ENCODE results near the gene SYS1.
A peak's percentile ranks its signal among the peaks of the same experiment; 100 is the strongest.

Gene SYS1

GRCh38 chr20:45367126-45367525 lies 4.2 kb downstream of the SYS1 start:
- Histone ChIP-seq H3K27me3 (no peaks in the 10 kb centered on the region), H3K4me3 (ENCODE audit: low read depth in 1 of 2, low read length in 1 of 2) (no peak overlapping the region), H3K36me3 (peaks cover 30% of the 10 kb centered on the region), H3K9me3 (no peaks in the 10 kb centered on the region), H3K4me1 (ENCODE audit: control insufficient read depth in 1 of 2, insufficient read depth in 1 of 2, low read depth in 1 of 2, low read length in 1 of 2) (peaks cover 38 to 41% of the 10 kb centered on the region in 2 experiments), H3K27ac (peak overlapping the region; percentile 81)
- no peak for TF ChIP-seq CTCF (IDR thresholded peaks at IDR 0.05)

- Histone ChIP-seq H3K4me1 (ENCODE audit: control insufficient read depth in 1 of 2, insufficient read depth in 1 of 2, low read depth in 1 of 2, low read length in 1 of 2) (peaks cover 41 to 43% of the 10 kb centered on the region in 2 experiments), H3K36me3 (peaks cover 30% of the 10 kb centered on the region)
Observed at GRCh38 chr20:45368221-45368980, 5.4 kb downstream of the SYS1 start.

GRCh38 chr20:45370571-45371160 lies 7.7 kb downstream of the SYS1 start:
- Histone ChIP-seq H3K4me3 (ENCODE audit: low read depth in 1 of 2, low read length in 1 of 2) (no peak overlapping the region), H3K9me3 (no peaks in the 10 kb centered on the region), H3K36me3 (peaks cover 22% of the 10 kb centered on the region), H3K27ac (no peak overlapping the region), H3K4me1 (ENCODE audit: control insufficient read depth in 1 of 2, insufficient read depth in 1 of 2, low read depth in 1 of 2, low read length in 1 of 2) (peaks cover 38 to 41% of the 10 kb centered on the region in 2 experiments), H3K27me3 (peaks cover 10% of the 10 kb centered on the region)
- no peak for TF ChIP-seq CTCF (IDR thresholded peaks at IDR 0.05)

More at GRCh38 chr20:45368221-45368980, 5.4 kb downstream of the SYS1 start:
- Histone ChIP-seq H3K27ac (peak overlapping the region; percentile 81), H3K4me3 (ENCODE audit: low read depth in 1 of 2, low read length in 1 of 2) (peak overlapping the region in 1 of 2 experiments; percentile 22), H3K9me3 (no peaks in the 10 kb centered on the region), H3K27me3 (peaks cover 10% of the 10 kb centered on the region)
- no peak for TF ChIP-seq CTCF (IDR thresholded peaks at IDR 0.05)

- Histone ChIP-seq H3K4me3 (ENCODE audit: low read depth in 1 of 2, low read length in 1 of 2) (no peak overlapping the region), H3K9me3 (no peaks in the 10 kb centered on the region), H3K27ac (no peak overlapping the region), H3K27me3 (peaks cover 10% of the 10 kb centered on the region), H3K4me1 (ENCODE audit: control insufficient read depth in 1 of 2, insufficient read depth in 1 of 2, low read depth in 1 of 2, low read length in 1 of 2) (peaks cover 37 to 41% of the 10 kb centered on the region in 2 experiments), H3K36me3 (peaks cover 7% of the 10 kb centered on the region)
- TF ChIP-seq CTCF (IDR thresholded peaks at IDR 0.05), result no peak
Observed at GRCh38 chr20:45372241-45372640, 9.3 kb downstream of the SYS1 start.

- Histone ChIP-seq H3K27ac (peak overlapping the region; percentile 50), H3K9me3 (no peaks in the 10 kb centered on the region), H3K4me1 (ENCODE audit: control insufficient read depth in 1 of 2, insufficient read depth in 1 of 2, low read depth in 1 of 2, low read length in 1 of 2) (peaks cover 31 to 37% of the 10 kb centered on the region in 2 experiments), H3K27me3 (peaks cover 10% of the 10 kb centered on the region), H3K36me3 (peaks cover under 1% of the 10 kb centered on the region), H3K4me3 (ENCODE audit: low read depth in 1 of 2, low read length in 1 of 2) (peak overlapping the region in 1 of 2 experiments; percentile 63)
- TF ChIP-seq CTCF (IDR thresholded peaks at IDR 0.05), result no peak
Observed at GRCh38 chr20:45372646-45373352, 9.8 kb downstream of the SYS1 start.

Data from neutrophil (primary cell).